ENCODE data around the gene ARL5A. TPM values are rescaled to one million over a fixed set of nuclear protein-coding genes. Genes with fewer than 3 reads are reported as not detected.
"Not testable (repeated sequence)": the region's sequence is repeated elsewhere in the genome, so short reads cannot be mapped to it uniquely, and the experiment has no call there.

Gene ARL5A
- total and polyA plus RNA-seq, 11 donors: 12.9 to 59.1 (median 54.4) TPM

DNA sequence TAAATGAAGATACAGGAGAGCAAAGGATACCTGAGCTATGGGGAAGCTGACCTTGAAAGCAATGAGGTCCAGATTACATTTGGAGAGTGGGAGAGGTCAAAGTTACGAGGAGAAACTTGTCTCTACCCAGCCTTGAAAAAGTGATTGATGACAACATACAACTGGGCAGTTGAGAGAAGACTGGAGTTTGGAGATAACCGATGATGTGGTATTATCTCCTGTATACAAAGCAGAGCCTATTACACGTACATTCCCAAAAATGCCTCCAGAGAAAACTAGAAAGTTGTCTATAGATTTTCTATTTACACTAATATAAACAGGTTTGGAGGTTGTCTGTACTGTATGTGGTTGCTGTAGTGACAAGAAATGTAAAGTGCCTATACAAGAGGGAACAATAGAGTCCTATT, 28.3 kb downstream of the ARL5A start:
- H3K9me3 ChIP-seq: no peaks in the 10 kb centered on the region
- 82 to 88% (median 86%) methylated on average over 3 of the region's 3 CpGs for WGBS, 4 donors
- H3K4me1 ChIP-seq: peaks cover 0 to 11% (median 0%) of the 10 kb centered on the region in 12 donors
- H3K36me3 ChIP-seq: peaks cover 0 to 64% (median 49%) of the 10 kb centered on the region in 9 donors
- intact Hi-C loops (cut with DNase I): loop anchor here in 4 of 10 donors (10.0 kb wide), 3 partner anchors 175 to 205 kb away; no protein-coding TSS in a partner anchor
- no peak overlapping the region for H3K4me3 ChIP-seq
- no peak for DNase-seq
- no peak overlapping the region for H3K27ac ChIP-seq
- TF ChIP-seq POLR2A (IDR thresholded peaks at IDR 0.05) (no peak), CTCF (IDR thresholded peaks at IDR 0.05) (no peak)
- ATAC-seq: no peak
- H3K27me3 ChIP-seq: no peaks in the 10 kb centered on the region

- intact Hi-C loops (cut with DNase I): loop anchor here in 1 of 10 donors (10.0 kb wide), 1 partner anchor 172 kb away; no protein-coding TSS in a partner anchor
- ATAC-seq: no peak
- WGBS, 4 donors: 80 to 85% (median 82%) methylated on average over 2 of the region's 2 CpGs
- H3K27ac ChIP-seq: no peak overlapping the region
- peaks cover 0 to 45% (median 32%) of the 10 kb centered on the region in 9 donors for H3K36me3 ChIP-seq
- H3K4me1 ChIP-seq: peaks cover 0 to 11% (median 0%) of the 10 kb centered on the region in 12 donors
- no peaks in the 10 kb centered on the region for H3K27me3 ChIP-seq
- H3K4me3 ChIP-seq: no peak overlapping the region
- no peak for TF ChIP-seq CTCF (IDR thresholded peaks at IDR 0.05)
- no peak for TF ChIP-seq POLR2A (IDR thresholded peaks at IDR 0.05)
- DNase-seq: no peak
- peaks cover 0 to 4% (median 0%) of the 10 kb centered on the region in 12 donors for H3K9me3 ChIP-seq
Measured at GRCh38 chr2:151796774-151797173, 31.4 kb downstream of the ARL5A start.

GRCh38 chr2:151795646-151796240, 32.5 kb downstream of the ARL5A start:
- Histone ChIP-seq H3K4me3 (no peak overlapping the region), H3K36me3 (peaks cover 0 to 38% (median 27%) of the 10 kb centered on the region in 9 donors), H3K27me3 (no peaks in the 10 kb centered on the region), H3K4me1 (peaks cover 0 to 11% (median 0%) of the 10 kb centered on the region in 12 donors), H3K27ac (no peak overlapping the region), H3K9me3 (peaks cover 0 to 7% (median 0%) of the 10 kb centered on the region in 12 donors)
- TF ChIP-seq CTCF (IDR thresholded peaks at IDR 0.05) (no peak), POLR2A (IDR thresholded peaks at IDR 0.05) (no peak)
- WGBS, 4 donors: 71 to 81% (median 79%) methylated on average over 4 of the region's 4 CpGs
- ATAC-seq (no peak), DNase-seq (no peak)
- intact Hi-C loops (cut with DNase I): loop anchor here in 1 of 10 donors (10.0 kb wide), 1 partner anchor 171 kb away; no protein-coding TSS in a partner anchor

DNA sequence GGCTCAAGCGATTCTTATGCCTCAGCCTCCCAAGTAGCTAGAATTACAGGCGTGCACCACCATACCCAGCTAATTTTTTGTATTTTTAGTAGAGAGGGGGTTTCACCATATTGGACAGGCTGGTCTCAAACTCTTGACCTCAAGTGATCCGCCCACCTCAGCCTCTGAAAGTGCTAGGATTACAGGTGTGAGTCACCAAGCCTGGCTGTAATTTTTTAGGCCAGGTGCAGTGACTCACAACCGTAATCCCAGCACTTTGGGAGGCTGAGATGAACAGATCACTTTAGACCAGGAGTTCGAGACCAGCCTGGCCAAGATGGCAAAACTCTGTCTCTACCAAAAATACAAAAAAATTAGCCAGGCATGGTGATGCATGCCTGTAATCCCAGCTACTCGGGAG, 33.8 kb downstream of the ARL5A start:
- not testable (repeated sequence) for DNase-seq, H3K4me3 ChIP-seq, ATAC-seq, H3K27me3 ChIP-seq, H3K9me3 ChIP-seq, H3K27ac ChIP-seq
- peaks cover 0 to 11% (median 0%) of the 10 kb centered on the region in 12 donors for H3K4me1 ChIP-seq
- H3K36me3 ChIP-seq: peaks cover 0 to 28% (median 21%) of the 10 kb centered on the region in 9 donors
- 95 to 100% (median 98%) methylated on average over 5 to 6 of the region's 6 CpGs for WGBS, 4 donors
- intact Hi-C loops (cut with DNase I): loop anchor here in 1 of 10 donors (10.0 kb wide), 1 partner anchor 170 kb away; no protein-coding TSS in a partner anchor

Measured in heart left ventricle (tissue), 16 donors.